Fibroblast of skin of left quadriceps (primary cell): ENCODE measurements around the gene FAM83F.
"Not testable (repeated sequence)": the region's sequence is repeated elsewhere in the genome, so short reads cannot be mapped to it uniquely, and the experiment has no call there.

Experiments
- DNase-seq, 2 experiments: peaks; one replicate each; pipeline ENCODE4 v3.0.0-alpha.2; 2013; ENCODE audit warnings: low read depth in 2 of 2

FAM83F gene

GRCh38 chr22:39992894-39993293 lies 1.9 kb upstream of the FAM83F start:
- DNase-seq = not testable (repeated sequence)

DNA sequence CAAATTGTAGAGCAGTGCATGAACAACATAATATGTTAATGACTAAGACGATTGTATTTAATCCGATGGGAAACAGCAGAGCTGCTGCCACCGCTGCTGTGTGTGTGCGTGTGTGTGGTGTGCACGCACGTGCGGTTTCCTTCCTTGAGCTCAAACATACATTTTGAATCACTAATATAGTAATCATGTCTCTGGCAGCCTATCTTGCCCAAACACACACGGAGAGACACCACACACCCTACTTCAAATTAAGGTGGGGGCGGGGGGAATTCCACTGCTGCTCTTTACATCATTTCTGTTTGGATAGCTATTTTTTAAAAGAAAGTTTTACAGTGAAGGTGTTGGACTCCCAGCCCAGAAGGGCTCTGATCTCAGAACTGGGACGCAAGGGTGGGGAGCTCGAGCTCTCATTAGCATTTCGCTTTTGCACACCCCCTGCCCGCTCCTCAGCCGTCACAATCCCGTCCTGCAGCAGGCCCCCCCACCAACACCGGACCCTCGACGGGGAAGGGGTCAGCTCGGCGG lies 651 bp upstream of the FAM83F start:
- DNase-seq = peak; percentile 20 to 29

- no peak for DNase-seq
Measured at GRCh38 chr22:39995393-39996252, 869 bp downstream of the FAM83F start.

GRCh38 chr22:39996732-39997131 lies 2.0 kb downstream of the FAM83F start:
- no peak for DNase-seq

- DNase-seq = no peak
Measured at GRCh38 chr22:39997421-39997820, 2.7 kb downstream of the FAM83F start.

DNA sequence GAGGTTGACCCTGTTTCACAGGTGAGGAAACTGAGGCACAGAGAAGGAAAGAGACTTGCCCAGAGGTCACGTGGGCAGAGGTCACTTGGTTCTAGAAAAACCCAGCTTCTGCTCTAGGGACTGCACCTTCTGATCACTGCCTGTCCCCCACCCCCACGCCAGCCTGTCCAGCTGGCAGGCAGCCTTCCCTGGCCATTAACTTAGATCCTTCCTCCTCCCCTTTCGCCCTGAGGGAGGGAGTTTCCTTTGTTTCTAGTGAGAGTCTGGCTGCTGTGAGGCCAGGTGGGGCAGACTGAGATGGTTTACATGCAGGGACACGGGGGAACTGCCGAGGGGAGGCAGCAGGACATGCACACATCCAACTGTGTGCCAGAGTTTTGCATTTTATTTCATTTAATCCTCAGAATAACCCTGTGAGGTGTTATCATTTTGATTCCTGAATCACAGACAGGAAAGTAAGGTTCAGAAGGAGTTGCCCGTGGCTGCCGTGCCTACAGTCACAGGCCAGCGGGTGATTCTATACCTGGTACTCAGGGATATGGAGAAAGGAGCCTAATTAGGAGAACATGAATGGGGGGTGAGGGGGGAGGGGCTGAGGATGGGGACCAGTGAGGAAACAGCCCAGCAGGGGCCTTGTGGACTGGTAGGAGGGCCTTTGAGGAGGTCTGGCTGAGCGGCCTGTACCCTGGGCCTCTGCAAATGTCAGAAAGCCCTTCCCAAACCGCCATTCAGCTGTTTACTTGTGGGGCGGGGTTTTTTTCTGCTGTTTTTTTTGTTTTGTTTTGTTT lies 3.4 kb downstream of the FAM83F start:
- no peak for DNase-seq

DNA sequence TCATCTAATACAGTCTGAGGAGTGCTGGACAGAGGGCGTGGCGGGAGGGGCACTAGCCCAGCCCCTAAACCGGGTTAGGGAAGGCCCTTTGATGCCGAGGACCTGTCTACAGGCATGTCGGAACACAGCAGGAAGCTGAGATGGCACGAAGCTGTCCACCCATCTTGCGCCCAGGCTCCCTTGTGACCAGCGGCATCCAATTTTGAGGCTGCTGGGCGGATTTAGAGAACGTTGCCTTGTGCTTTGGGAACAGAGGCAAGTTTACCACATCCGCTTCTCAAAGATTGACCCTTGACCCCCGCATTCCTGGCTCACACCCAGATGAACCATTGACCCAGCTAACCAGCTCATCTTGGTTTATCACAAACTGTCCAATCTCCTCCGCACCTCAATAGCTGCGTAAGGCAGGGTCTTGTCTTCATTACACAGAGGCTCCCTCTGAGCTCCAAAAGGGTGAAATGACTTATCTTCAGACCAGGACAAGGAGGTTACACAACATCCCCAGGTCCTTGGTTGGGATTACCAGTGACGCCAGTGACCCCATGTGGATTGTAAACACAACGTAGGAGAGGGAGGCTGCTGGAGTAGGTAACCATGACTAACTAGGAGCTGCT lies 4.5 kb downstream of the FAM83F start:
- peak; percentile 3 to 13 for DNase-seq

GRCh38 chr22:40000171-40000570 lies 5.4 kb downstream of the FAM83F start:
- no peak for DNase-seq

DNA sequence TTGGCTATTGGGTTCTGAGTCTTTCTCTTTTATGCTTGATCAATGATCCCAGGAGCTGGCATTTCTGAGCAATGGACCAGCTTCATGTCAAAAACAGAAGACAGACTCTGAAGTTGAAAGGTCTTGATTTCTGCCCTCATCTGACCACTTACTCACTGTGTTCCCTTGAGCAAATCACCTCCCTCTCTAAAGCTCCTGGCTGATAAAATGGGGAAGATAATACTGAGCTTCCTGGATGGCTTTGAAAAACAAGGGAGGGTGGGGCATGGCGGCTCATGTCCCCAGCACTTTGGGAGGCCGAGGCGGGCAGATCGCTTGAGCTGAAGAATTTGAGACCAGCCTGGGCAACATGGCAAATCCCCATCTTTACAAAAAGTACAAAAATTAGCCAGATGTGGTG lies 6.4 kb downstream of the FAM83F start:
- no peak for DNase-seq

- DNase-seq = no peak
Measured at GRCh38 chr22:40001800-40002577, 7.2 kb downstream of the FAM83F start.

- DNase-seq = no peak
Measured at GRCh38 chr22:40002935-40003715, 8.4 kb downstream of the FAM83F start.

DNA sequence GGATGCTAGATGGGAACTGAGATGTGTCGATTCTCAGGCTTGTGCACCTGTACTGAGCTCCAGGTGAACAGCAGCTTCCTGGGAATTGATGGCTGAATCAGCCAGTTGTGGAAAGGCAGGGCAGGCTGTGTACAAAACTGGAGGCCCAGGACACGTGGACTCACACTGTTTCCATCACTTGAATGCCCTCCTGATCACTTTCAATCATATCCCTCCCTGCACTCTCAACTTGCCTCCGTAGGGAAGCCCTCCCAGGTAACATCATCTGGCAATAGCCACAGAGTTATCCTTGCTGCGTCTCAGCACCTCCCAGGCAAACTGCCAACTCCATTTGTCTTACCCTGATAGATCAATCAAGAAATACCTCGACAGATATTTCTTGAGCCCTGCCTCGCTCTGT lies 10.1 kb downstream of the FAM83F start:
- no peak for DNase-seq

GRCh38 chr22:40006641-40007040 lies 11.9 kb downstream of the FAM83F start:
- DNase-seq = no peak

DNA sequence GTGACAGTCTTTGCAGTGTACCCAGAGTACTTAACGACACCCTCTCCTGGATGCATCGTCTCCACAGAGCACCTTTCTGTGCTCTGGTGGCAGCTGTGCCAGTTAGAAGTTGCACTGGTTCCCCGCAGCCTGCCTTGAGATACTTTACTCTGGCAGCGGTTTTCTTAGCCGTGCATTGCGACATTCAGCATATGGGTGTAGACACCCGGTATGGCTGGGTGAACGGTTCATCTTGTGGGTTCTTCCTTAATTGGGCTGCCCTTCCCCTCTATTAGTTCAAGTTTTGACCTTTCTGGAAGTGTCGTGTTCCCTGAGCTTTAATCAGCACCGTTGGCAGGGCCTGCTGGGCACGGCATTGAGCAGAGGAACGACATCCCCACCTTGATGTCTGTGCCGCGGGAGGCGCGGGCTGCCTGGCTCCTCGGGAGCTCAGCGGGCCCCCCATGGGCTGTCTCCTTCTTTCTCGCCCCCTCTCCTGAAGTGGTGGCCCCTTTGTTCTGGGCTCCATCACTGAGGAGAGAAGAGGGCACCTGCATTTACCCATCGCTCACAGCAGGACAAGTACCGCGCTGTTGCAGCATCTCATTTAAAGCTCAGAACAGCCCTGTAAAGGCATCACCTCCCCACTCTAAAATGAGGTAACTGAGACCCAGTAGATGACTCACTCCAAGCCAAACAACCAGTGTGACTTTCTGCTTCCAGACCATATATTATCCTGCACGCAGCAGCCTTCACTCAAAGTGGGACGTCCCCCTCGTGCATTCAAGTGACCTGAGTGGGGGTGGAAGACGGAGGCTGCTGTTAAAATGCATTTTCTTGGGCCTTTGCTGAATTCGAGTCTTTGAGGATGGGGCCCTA lies 13.3 kb downstream of the FAM83F start:
- no peak for DNase-seq

DNA sequence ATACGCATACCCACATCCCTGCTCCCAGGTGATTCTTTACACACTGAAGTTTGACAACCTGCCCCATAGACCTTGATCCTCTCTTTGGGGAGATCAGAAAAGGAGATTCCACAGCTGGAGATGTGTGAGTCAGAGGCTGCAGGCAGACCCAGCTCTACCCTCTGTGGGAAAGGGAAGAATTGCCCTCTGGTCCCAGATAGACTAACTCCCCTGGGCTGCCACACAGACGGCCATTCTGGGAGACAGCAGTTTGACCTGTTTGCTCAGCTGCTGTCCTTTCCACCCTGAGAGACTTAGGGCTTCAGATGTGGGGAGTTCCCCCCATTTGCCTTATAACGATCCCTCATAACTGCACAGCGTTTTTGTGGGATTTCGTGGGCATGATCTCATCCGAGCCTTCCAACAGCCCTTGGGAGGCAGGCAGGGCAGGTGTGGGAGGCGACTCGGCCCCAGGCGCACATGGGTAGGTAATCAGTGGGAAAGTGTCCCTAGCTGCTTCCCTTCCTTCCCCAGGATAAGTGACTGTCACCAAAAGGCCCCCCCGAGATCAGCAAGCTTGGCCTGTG lies 14.1 kb downstream of the FAM83F start:
- no peak for DNase-seq

GRCh38 chr22:40009292-40009774 lies 14.6 kb downstream of the FAM83F start:
- DNase-seq = no peak

GRCh38 chr22:40009951-40010671 lies 15.4 kb downstream of the FAM83F start:
- no peak for DNase-seq

DNA sequence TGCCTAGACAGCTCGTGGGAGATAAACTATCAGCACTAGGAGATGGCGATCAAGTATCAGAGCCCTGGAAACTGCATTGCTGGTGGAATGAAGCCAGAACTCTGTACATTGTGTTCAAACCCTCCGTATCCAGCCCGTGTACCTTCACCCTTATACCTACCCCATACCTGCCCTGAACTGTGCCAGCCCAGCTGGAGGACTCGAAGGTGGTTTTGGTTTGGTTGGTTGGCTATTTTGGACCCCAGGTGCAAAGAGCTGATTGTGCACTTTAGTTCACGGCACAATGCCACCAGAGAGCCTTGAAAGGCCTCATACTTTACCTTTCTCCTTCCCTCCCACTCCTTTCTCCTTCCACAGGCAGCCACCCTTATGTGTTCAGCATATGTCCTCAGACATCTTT lies 16.0 kb downstream of the FAM83F start:
- no peak for DNase-seq
